Measurements from ENCODE around the gene CMTM1.

Gene CMTM1

GRCh38 chr16:66596986-66597848 lies 31.0 kb downstream of the CMTM1 start:
- H3K4me3 ChIP-seq (ENCODE audit: low read depth, low read length) = no peak overlapping the region
- no peak for TF ChIP-seq CTCF (IDR thresholded peaks at IDR 0.05; ENCODE audit: low read depth, low read length)

GRCh38 chr16:66598111-66598510 lies 31.9 kb downstream of the CMTM1 start:
- no peak overlapping the region for H3K4me3 ChIP-seq (ENCODE audit: low read depth, low read length)
- no peak for TF ChIP-seq CTCF (IDR thresholded peaks at IDR 0.05; ENCODE audit: low read depth, low read length)

GRCh38 chr16:66599726-66600125 lies 33.5 kb downstream of the CMTM1 start:
- H3K4me3 ChIP-seq (ENCODE audit: low read depth, low read length) = no peak overlapping the region
- no peak for TF ChIP-seq CTCF (IDR thresholded peaks at IDR 0.05; ENCODE audit: low read depth, low read length)

GRCh38 chr16:66600477-66600876 lies 34.2 kb downstream of the CMTM1 start:
- H3K4me3 ChIP-seq (ENCODE audit: low read depth, low read length) = no peak overlapping the region
- no peak for TF ChIP-seq CTCF (IDR thresholded peaks at IDR 0.05; ENCODE audit: low read depth, low read length)

GRCh38 chr16:66601471-66601870 lies 35.2 kb downstream of the CMTM1 start:
- no peak for TF ChIP-seq CTCF (IDR thresholded peaks at IDR 0.05; ENCODE audit: low read depth, low read length)
- H3K4me3 ChIP-seq (ENCODE audit: low read depth, low read length) = no peak overlapping the region

- TF ChIP-seq CTCF (IDR thresholded peaks at IDR 0.05; ENCODE audit: low read depth, low read length) = no peak
- peak overlapping the region; percentile 81 for H3K4me3 ChIP-seq (ENCODE audit: low read depth, low read length)
Measured at GRCh38 chr16:66603537-66604375, 37.5 kb downstream of the CMTM1 start.

All from WI38 (cell line).